GM12878 (cell line): ENCODE data around the gene KDM4C. TPM values are rescaled to one million over a fixed set of nuclear protein-coding genes. Genes with fewer than 3 reads are reported as not detected.
A peak's percentile ranks its signal among the peaks of the same experiment; 100 is the strongest.

Experiments
- ATAC-seq: fragments of 200-7000 bp; cut with Tn5 transposase; 3 replicates; pipeline ENCODE4 v1.9.1; 2020; ENCODE audit warnings: mild to moderate bottlenecking, moderate library complexity
- BruUV-seq: library from RNA; stranded (reverse); fragments of 400-500 nt; replicated peaks from 2 replicates; lab custom pipeline; 2021; lab: Mats Ljungman, UMichigan
- CTCF ChIA-PET: fragments of 300-600 bp; sonication (Branson Sonifier 250); formaldehyde crosslinking; extraction: SDS; loops from one replicate; lab custom pipeline; 2021; ENCODE audit warnings: inconsistent platforms; lab: Yijun Ruan, JAX
- POLR2A ChIA-PET: fragments of 350-600 bp; formaldehyde crosslinking; extraction: SDS; loops from one replicate; lab custom pipeline; 2021; ENCODE audit warnings: inconsistent platforms; lab: Charles Lee
- RAD21 ChIA-PET: fragments of 300-600 bp; sonication (Branson Sonifier 250); formaldehyde crosslinking; loops from one replicate; lab custom pipeline; 2023; ENCODE audit warnings: antibody characterized with exemption; ENCODE audit not compliant: unreplicated experiment; lab: Charles Lee
- SMC1A ChIA-PET: fragments of 300-600 bp; sonication (Branson Sonifier 250); formaldehyde crosslinking; loops from one replicate; lab custom pipeline; 2023; ENCODE audit not compliant: unreplicated experiment, uncharacterized antibody; lab: Charles Lee
- DNase-seq: peaks from one replicate; pipeline ENCODE4 v3.0.0-alpha.2; 2011; ENCODE audit warnings: low read depth, low spot score
- FAIRE-seq: peaks from 3 replicates; lab custom pipeline; 2011; peaks lifted over from hg19 to GRCh38; lab: Jason Lieb, UNC
- H2AFZ ChIP-seq: 2 replicates; pipeline ENCODE4 v1.6.0; 2011; ENCODE audit warnings: low read depth, low read length, control low read depth; ENCODE audit not compliant: control insufficient read depth
- H3K27ac ChIP-seq: 2 replicates; pipeline ENCODE4 v1.5.1; 2011; ENCODE audit warnings: control low read depth; ENCODE audit not compliant: control insufficient read depth, insufficient read depth
- H3K27me3 ChIP-seq, 2 experiments: replicated peaks in 1 of 2; 2 replicates each; pipeline versions ENCODE4 v1.6.0 to v1.6.1; 2011; ENCODE audit warnings: low read length in 1 of 2; ENCODE audit not compliant: control insufficient read depth in 2 of 2, insufficient read depth in 2 of 2
- H3K36me3 ChIP-seq, 2 experiments: 2 replicates each; pipeline ENCODE4 v1.5.1; 2011; ENCODE audit warnings: low read length in 1 of 2; ENCODE audit not compliant: control insufficient read depth in 2 of 2, insufficient read depth in 2 of 2
- H3K4me1 ChIP-seq: 2 replicates; pipeline ENCODE4 v1.6.1; 2011; ENCODE audit warnings: mild to moderate bottlenecking, low read length, moderate library complexity, mixed read lengths; ENCODE audit not compliant: control insufficient read depth, insufficient read depth
- H3K4me2 ChIP-seq: 2 replicates; pipeline ENCODE4 v1.6.0; 2011; ENCODE audit warnings: control low read depth; ENCODE audit not compliant: control insufficient read depth, insufficient read depth
- H3K4me3 ChIP-seq: fragments of 200-600 bp; sonication (generic); 2 replicates; pipeline ENCODE4 v1.5.1; 2016
- H3K79me2 ChIP-seq: 2 replicates; pipeline ENCODE4 v1.6.0; 2011; ENCODE audit warnings: low read length; ENCODE audit not compliant: control insufficient read depth, insufficient read depth
- H3K9ac ChIP-seq: 2 replicates; pipeline ENCODE4 v1.8.0; 2011; ENCODE audit warnings: low read length, control low read depth, mixed read lengths; ENCODE audit not compliant: control insufficient read depth, insufficient read depth
- H3K9me3 ChIP-seq: replicated peaks from 3 replicates; pipeline ENCODE4 v1.5.1; 2011; ENCODE audit warnings: mild to moderate bottlenecking, low read length; ENCODE audit not compliant: control insufficient read depth, insufficient read depth
- H4K20me1 ChIP-seq: 2 replicates; pipeline ENCODE4 v1.6.0; 2011; ENCODE audit not compliant: control insufficient read depth, insufficient read depth
- CBX5 ChIP-seq: sonication (generic); IDR thresholded peaks from 2 replicates; pipeline ENCODE4 v1.6.1; 2016; ENCODE audit warnings: low read depth, moderate library complexity, mild to moderate bottlenecking, inconsistent platforms
- SRF ChIP-seq, 2 experiments: IDR thresholded peaks; 2 replicates each; pipeline ENCODE4 v1.6.1; 2011; ENCODE audit warnings: low read depth in 2 of 2, low read length in 2 of 2, mild to moderate bottlenecking in 1 of 2, moderate library complexity in 1 of 2
- WGBS: methylation state at CpG from one replicate; pipeline ENCODE4 v1.1.6; 2016; ENCODE audit warnings: low lambda C conversion rate; ENCODE audit not compliant: insufficient replicate concordance, insufficient coverage; ENCODE audit errors: missing lambda C conversion rate; 5-methylcytosine and 5-hydroxymethylcytosine counted together
- in situ Hi-C: fragments of 300-500 bp; cut with MboI; formaldehyde crosslinking; loops from 9 replicates; pipeline ENCODE4 v1.14.3; 2018; ENCODE audit warnings: mixed read lengths
- intact Hi-C: fragments of 100-400 bp; cut with micrococcal nuclease; formaldehyde crosslinking; loops from one replicate; pipeline ENCODE4 v1.14.2; 2022; ENCODE audit not compliant: unreplicated experiment
- polyA plus RNA-seq, 11 experiments: library from polyadenylated mRNA; depleted of rRNA in 4 of 11; unstranded in 6 of 11; stranded (reverse) in 5 of 11; fragments of >200 nt; fragmentation: Nextera tagmentation in 4 of 11; fragmentation: Illumina TruSeq in 1 of 11; extraction: Ambion mirVana in 4 of 11; extraction: Trizol in 1 of 11; gene quantifications; 1 replicate in 1 of 11; 2 replicates in 10 of 11; pipeline versions ENCODE4 v1.2.1 to v1.2.3, GENCODE V29; 2011 to 2016; ENCODE audit warnings: inconsistent platforms in 2 of 11, missing spikeins in 2 of 11, low read depth in 1 of 11
- total RNA-seq, 4 experiments: library from RNA; depleted of rRNA in 3 of 4; stranded (reverse); fragments of >200 nt in 3 of 4; fragmentation: Illumina TruSeq in 1 of 4; extraction: Trizol in 1 of 4; gene quantifications; 2 replicates each; pipeline versions ENCODE4 v1.2.1 to v1.2.3, GENCODE V29; 2013 to 2021
- TF ChIP-seq, protein P1 (sequence below): IDR thresholded peaks from 2 replicates; pipeline ENCODE4 v1.6.1; 2012; ENCODE audit warnings: low read depth, low read length, improper control_type of control experiment
- TF ChIP-seq, protein P2 (sequence below): fragments of 150-350 bp; IDR thresholded peaks from 2 replicates; pipeline ENCODE4 v1.6.1; 2014; ENCODE audit warnings: mild to moderate bottlenecking, low read depth, low read length

Gene KDM4C
- total and polyA plus RNA-seq, 10 of the 15 experiments (the other 5 are each of a cell fraction or from before 2014, with no cell fraction given), result 6.8 to 41.2 (median 20.1) TPM

DNA sequence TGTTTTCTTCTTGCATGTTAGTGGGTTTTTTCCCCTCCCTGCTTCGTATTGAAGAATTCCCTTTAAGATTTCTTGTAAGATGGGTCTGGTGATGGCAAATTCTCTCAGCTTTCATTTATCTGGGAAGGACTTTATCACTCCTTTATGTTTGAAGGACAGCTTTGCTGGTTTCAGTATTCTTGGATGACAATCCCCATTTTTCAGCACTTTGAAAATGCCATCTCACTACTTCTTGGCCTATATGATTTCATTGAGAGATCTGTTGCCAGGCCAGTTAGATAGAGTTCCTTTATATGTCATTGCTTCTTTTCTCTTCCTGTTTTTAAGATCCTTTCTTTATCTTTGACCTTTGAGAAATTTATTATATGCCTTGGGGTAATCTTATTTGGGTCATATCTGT lies 106.3 kb downstream of the KDM4C start:
- no peak overlapping the region for H3K4me2 ChIP-seq
- no peak for ATAC-seq
- peaks cover 6% of the 10 kb centered on the region; the same call in 2 of the 3 replicates for H3K9me3 ChIP-seq
- BruUV-seq, result no TSS peak
- H3K79me2 ChIP-seq, result no peaks in the 10 kb centered on the region
- DNase-seq, result no peak
- ChIA-PET SMC1A (interaction anchor here (1.4 to 1.5 kb wide), 2 partner anchors 37 to 53 kb away, joined by 3 read pairs; no protein-coding TSS in a partner anchor), RAD21 (no interaction called here), CTCF (no interaction called here), POLR2A (interaction anchor here (0.7 kb wide), 2 partner anchors 20 to 45 kb away, joined by 3 to 4 read pairs; no protein-coding TSS in a partner anchor)
- H4K20me1 ChIP-seq, result no peaks in the 10 kb centered on the region
- H3K4me3 ChIP-seq, result no peak overlapping the region
- H3K36me3 ChIP-seq, result peaks cover 0 to 4% of the 10 kb centered on the region in 2 experiments; a peak in 1 of 4 replicates
- no peak overlapping the region for H2AFZ ChIP-seq
- no peak for FAIRE-seq
- H3K4me1 ChIP-seq, result no peaks in the 10 kb centered on the region; the same call in 1 of the 2 replicates
- H3K27ac ChIP-seq, result no peak overlapping the region
- peak; percentile 78; the same call in 1 of the 2 replicates for TF ChIP-seq CBX5
- TF ChIP-seq, protein P1, sequence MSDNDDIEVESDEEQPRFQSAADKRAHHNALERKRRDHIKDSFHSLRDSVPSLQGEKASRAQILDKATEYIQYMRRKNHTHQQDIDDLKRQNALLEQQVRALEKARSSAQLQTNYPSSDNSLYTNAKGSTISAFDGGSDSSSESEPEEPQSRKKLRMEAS, result no peak
- intact Hi-C loops (no loop called here), in situ Hi-C loops (no loop called here)
- H3K9ac ChIP-seq, result no peak overlapping the region
- no peaks in the 10 kb centered on the region for H3K27me3 ChIP-seq
- 82% methylated on average over 1 of the region's 1 CpG for WGBS

DNA sequence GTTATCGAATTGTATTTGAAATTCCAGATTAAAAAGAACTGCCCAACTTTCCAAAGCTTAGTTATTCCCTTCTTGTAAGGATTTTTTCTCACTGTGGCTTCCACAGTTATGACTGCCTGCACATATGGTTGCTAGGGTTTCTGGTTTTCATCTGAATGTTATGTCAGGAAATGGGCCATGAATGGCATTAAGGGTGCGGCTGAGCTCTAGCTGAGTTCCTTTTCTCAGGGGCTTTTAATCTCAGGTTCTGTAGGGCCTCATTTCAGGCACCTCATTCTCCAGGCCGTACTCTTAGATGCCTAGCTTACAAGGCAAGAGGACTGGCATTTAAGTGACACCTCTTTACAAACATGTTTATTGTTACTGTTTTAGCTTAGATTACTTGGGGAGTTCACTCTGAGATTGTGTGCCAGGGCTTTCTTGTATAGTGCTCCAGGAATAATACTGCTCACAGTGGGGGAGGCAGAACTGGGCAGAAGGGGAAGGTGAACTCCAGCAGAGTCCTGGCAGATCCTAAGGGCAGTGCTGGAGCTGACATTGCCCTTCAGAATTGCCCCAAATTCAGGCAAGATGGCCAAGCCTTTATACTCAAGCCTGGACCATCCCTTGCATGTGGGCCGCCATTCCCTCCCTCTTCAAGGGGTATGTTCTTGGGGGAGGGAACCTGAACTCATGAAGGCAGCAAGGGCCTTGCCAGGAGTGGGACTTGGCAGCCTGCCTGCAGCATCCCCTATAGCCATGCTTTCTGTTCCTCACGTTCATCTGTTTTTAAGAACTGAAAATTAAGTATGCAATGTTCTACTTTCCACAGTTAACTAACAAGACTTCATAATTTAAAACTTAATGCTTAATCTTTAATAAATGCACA lies 111.5 kb downstream of the KDM4C start:
- Histone ChIP-seq H2AFZ (no peak overlapping the region), H4K20me1 (no peaks in the 10 kb centered on the region), H3K27ac (no peak overlapping the region), H3K36me3 (peaks cover 0 to 3% of the 10 kb centered on the region in 2 experiments; a peak in 2 of 4 replicates)
- CTCF ChIA-PET, result interaction anchor here (0.8 to 1.4 kb wide), 3 partner anchors 8 to 42 kb away, joined by 3 read pairs; no protein-coding TSS in a partner anchor
- BruUV-seq, result no TSS peak
- intact Hi-C loops, result no loop called here
- TF ChIP-seq SRF (IDR thresholded peaks at IDR 0.05; ENCODE audit: low read depth in 2 of 2, low read length in 2 of 2), result peak in 1 of 2 experiments; percentile 64; a peak in 1 of 4 replicates
- TF ChIP-seq, protein P2, sequence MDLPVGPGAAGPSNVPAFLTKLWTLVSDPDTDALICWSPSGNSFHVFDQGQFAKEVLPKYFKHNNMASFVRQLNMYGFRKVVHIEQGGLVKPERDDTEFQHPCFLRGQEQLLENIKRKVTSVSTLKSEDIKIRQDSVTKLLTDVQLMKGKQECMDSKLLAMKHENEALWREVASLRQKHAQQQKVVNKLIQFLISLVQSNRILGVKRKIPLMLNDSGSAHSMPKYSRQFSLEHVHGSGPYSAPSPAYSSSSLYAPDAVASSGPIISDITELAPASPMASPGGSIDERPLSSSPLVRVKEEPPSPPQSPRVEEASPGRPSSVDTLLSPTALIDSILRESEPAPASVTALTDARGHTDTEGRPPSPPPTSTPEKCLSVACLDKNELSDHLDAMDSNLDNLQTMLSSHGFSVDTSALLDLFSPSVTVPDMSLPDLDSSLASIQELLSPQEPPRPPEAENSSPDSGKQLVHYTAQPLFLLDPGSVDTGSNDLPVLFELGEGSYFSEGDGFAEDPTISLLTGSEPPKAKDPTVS, result no peak
- TF ChIP-seq, protein P1, result no peak
- TF ChIP-seq, all 136 proteins: peak for 1
- ATAC-seq, result no peak
- H3K4me1 ChIP-seq, result no peaks in the 10 kb centered on the region; the same call in 1 of the 2 replicates
- H3K4me3 ChIP-seq, result no peak overlapping the region
- no peak for FAIRE-seq
- SMC1A ChIA-PET, result interaction anchor here (1.0 to 1.1 kb wide), 2 partner anchors 59 to 170 kb away, joined by 3 to 4 read pairs; no protein-coding TSS in a partner anchor
- WGBS, result 84% methylated on average over 5 of the region's 5 CpGs
- H3K27me3 ChIP-seq, result no peaks in the 10 kb centered on the region
- no peak overlapping the region for H3K4me2 ChIP-seq
- in situ Hi-C loops, result no loop called here
- no peak overlapping the region for H3K9ac ChIP-seq
- peaks cover under 1% of the 10 kb centered on the region; the same call in 2 of the 3 replicates for H3K9me3 ChIP-seq
- RAD21 ChIA-PET, result no interaction called here
- DNase-seq, result no peak
- POLR2A ChIA-PET, result no interaction called here
- no peaks in the 10 kb centered on the region for H3K79me2 ChIP-seq
